BJ (cell line): ENCODE measurements around the gene SMAD5. TPM values are rescaled to one million over a fixed set of nuclear protein-coding genes. Genes with fewer than 3 reads are reported as not detected.

ENCODE experiments used
- CTCF ChIA-PET: fragments of 350-600 bp; formaldehyde crosslinking; extraction: SDS; loops from one replicate; lab custom pipeline; 2021; ENCODE audit warnings: antibody characterized with exemption, inconsistent platforms; lab: Yijun Ruan, JAX
- POLR2A ChIA-PET: fragments of 300-600 bp; sonication (Branson Sonifier 250); formaldehyde crosslinking; extraction: SDS; loops from one replicate; lab custom pipeline; 2021; ENCODE audit warnings: antibody characterized with exemption; lab: Charles Lee
- DNase-seq: peaks from one replicate; pipeline ENCODE4 v3.0.0-alpha.2; 2011; ENCODE audit warnings: low read depth
- H3K27me3 ChIP-seq: 2 replicates; pipeline ENCODE4 v1.6.0; 2011; ENCODE audit warnings: low read length; ENCODE audit not compliant: control insufficient read depth, insufficient read depth
- H3K36me3 ChIP-seq: 2 replicates; pipeline ENCODE4 v1.5.1; 2011; ENCODE audit warnings: low read length; ENCODE audit not compliant: control insufficient read depth, insufficient read depth
- H3K4me3 ChIP-seq: 2 replicates; pipeline ENCODE4 v1.5.1; 2011; ENCODE audit warnings: low read depth, mild to moderate bottlenecking, control low read depth, low read length
- CTCF ChIP-seq: IDR thresholded peaks from 2 replicates; pipeline ENCODE4 v1.5.1; 2011; ENCODE audit warnings: low read depth, mild to moderate bottlenecking, control low read depth, inconsistent platforms, low read length, moderate library complexity; ENCODE audit not compliant: insufficient read depth
- polyA plus RNA-seq: library from polyadenylated mRNA; depleted of rRNA; stranded (reverse); fragments of >200 nt; gene quantifications from 2 replicates; pipeline ENCODE4 v1.2.3, GENCODE V29; 2011

SMAD5 gene
- polyA plus RNA-seq, 1 experiment: 34.3 TPM

- no peak overlapping the region for H3K4me3 ChIP-seq
- ChIA-PET CTCF (no interaction called here), POLR2A (no interaction called here)
- no peaks in the 10 kb centered on the region for H3K36me3 ChIP-seq
- no peak for TF ChIP-seq CTCF
- peaks cover 5% of the 10 kb centered on the region; the same call in 1 of the 2 replicates for H3K27me3 ChIP-seq
- no peak for DNase-seq
Measured at GRCh38 chr5:136206361-136206760, 73.7 kb downstream of the SMAD5 start.

DNA sequence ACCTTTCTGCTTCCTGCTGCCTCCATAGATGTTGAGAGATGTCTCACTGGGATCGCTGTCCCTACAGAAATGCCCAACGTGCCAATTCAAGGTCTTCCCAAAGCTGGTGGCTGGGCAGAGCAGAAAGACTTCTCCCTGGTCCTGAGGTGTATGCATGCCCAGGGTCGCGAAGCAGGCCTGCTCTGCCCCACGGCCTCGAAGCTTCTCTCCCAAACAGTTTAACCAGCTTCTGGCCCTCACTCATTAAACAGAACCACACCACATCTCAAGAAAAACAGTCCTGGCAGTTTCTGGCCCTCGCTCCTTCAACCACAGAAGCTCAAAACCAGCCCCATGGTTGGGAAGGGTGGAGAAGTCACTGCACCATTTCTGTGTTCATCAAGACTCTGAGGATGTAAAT, 75.0 kb downstream of the SMAD5 start:
- DNase-seq: no peak
- CTCF ChIA-PET: no interaction called here
- no peak for TF ChIP-seq CTCF
- POLR2A ChIA-PET: no interaction called here
- Histone ChIP-seq H3K4me3 (no peak overlapping the region), H3K27me3 (peaks cover 4% of the 10 kb centered on the region; the same call in 1 of the 2 replicates), H3K36me3 (no peaks in the 10 kb centered on the region)

GRCh38 chr5:136208916-136209315, 76.3 kb downstream of the SMAD5 start:
- POLR2A ChIA-PET: no interaction called here

DNA sequence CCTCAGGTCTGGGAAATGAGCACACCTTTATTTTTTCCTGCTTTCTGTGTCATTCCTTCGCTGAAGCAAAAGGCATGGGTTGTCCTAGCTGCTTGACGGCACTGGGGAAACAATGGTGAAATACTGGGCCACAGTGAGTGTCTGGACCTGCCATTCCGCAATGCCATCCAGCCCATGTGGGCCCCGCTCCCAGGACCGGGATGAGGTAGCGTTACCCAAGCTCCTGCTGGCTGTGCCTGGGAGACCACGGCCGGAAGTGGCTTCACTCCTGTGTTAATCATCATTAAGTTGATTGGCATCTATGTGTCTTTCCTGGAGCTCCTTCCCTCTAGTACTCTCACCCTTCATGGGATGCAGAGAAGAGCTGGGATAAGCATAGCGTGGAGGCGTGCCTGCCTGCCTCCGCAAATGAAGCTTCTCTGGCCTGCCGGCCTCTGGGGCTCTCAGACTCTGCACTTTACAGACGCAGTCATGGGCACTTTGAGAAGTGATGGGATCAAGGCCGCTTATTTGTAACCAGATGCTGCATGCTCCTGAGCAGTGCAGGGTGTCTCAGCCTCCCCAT, 76.8 kb downstream of the SMAD5 start:
- Histone ChIP-seq H3K27me3 (peaks cover 4% of the 10 kb centered on the region), H3K4me3 (no peak overlapping the region), H3K36me3 (no peaks in the 10 kb centered on the region)
- POLR2A ChIA-PET: no interaction called here
- TF ChIP-seq CTCF: no peak
- CTCF ChIA-PET: interaction anchor here (0.5 to 6.0 kb wide), 4 partner anchors 36 to 328 kb away, joined by 3 to 74 read pairs (median 14); no protein-coding TSS in a partner anchor
- DNase-seq: no peak

More at GRCh38 chr5:136208916-136209315, 76.3 kb downstream of the SMAD5 start:
- no peak for TF ChIP-seq CTCF
- Histone ChIP-seq H3K27me3 (peaks cover 4% of the 10 kb centered on the region), H3K36me3 (no peaks in the 10 kb centered on the region), H3K4me3 (no peak overlapping the region)
- no peak for DNase-seq
- CTCF ChIA-PET: no interaction called here

GRCh38 chr5:136210259-136210658, 77.6 kb downstream of the SMAD5 start:
- no peak for TF ChIP-seq CTCF
- DNase-seq: no peak
- POLR2A ChIA-PET: interaction anchor here (0.5 kb wide), 1 partner anchor 123 kb away, joined by 5 read pairs; no protein-coding TSS in a partner anchor
- Histone ChIP-seq H3K27me3 (peaks cover 5% of the 10 kb centered on the region), H3K36me3 (no peaks in the 10 kb centered on the region), H3K4me3 (no peak overlapping the region)
- CTCF ChIA-PET: interaction anchor here (0.5 to 6.0 kb wide), 7 partner anchors 35 to 329 kb away, joined by 3 to 74 read pairs (median 3); no protein-coding TSS in a partner anchor
